HG02678 (cell line): ENCODE data around the gene SLC66A2.

Experiments
- ATAC-seq: cut with Tn5 transposase; IDR thresholded peaks from one replicate; pipeline ENCODE4 v1.9.1; 2021; ENCODE audit warnings: mild to moderate bottlenecking, moderate library complexity; ENCODE audit not compliant: unreplicated experiment

Gene SLC66A2

GRCh38 chr18:79852561-79853302 lies 98.7 kb downstream of the SLC66A2 start:
- no peak for ATAC-seq
